DOHH2 (cell line): ENCODE results near the gene ARID4B.

Experiments
- H3F3A ChIP-seq: fragments of 200-600 bp; sonication (generic), shearing (Covaris generic); 2 replicates; pipeline ENCODE4 v1.6.0; 2016; ENCODE audit warnings: antibody characterized with exemption, mild to moderate bottlenecking; ENCODE audit not compliant: control insufficient read depth, insufficient read depth
- H3K27ac ChIP-seq: fragments of 200-600 bp; sonication (generic); 2 replicates; pipeline ENCODE4 v1.5.1; 2014; ENCODE audit warnings: low read depth, mild to moderate bottlenecking, low read length, moderate library complexity
- H3K27me3 ChIP-seq: fragments of 200-600 bp; sonication (generic); 2 replicates; pipeline ENCODE4 v1.6.1; 2014; ENCODE audit warnings: mild to moderate bottlenecking, low read length, mixed read lengths; ENCODE audit not compliant: control insufficient read depth
- H3K36me3 ChIP-seq: fragments of 200-600 bp; sonication (generic); 2 replicates; pipeline ENCODE4 v1.6.1; 2014; ENCODE audit warnings: mild to moderate bottlenecking, low read length, moderate library complexity, mixed read lengths; ENCODE audit not compliant: control insufficient read depth
- H3K4me1 ChIP-seq: fragments of 200-600 bp; sonication (generic); 2 replicates; pipeline ENCODE4 v1.6.1; 2014; ENCODE audit warnings: mild to moderate bottlenecking, low read length, mixed read lengths; ENCODE audit not compliant: control insufficient read depth
- H3K4me2 ChIP-seq: fragments of 200-600 bp; sonication (generic); 2 replicates; pipeline ENCODE4 v1.6.0; 2014; ENCODE audit warnings: mild to moderate bottlenecking, low read length, moderate library complexity
- H3K4me3 ChIP-seq: fragments of 200-600 bp; sonication (generic); 2 replicates; pipeline ENCODE4 v1.5.1; 2014; ENCODE audit warnings: mild to moderate bottlenecking, low read length, mixed read lengths
- H3K79me2 ChIP-seq: fragments of 200-600 bp; sonication (generic); 2 replicates; pipeline ENCODE4 v1.6.1; 2014; ENCODE audit warnings: mild to moderate bottlenecking, low read length, mixed read lengths; ENCODE audit not compliant: control insufficient read depth
- H3K9me2 ChIP-seq: fragments of 200-600 bp; sonication (generic); replicated peaks from 2 replicates; pipeline ENCODE4 v1.6.1; 2014; ENCODE audit warnings: mild to moderate bottlenecking, low read length, mixed read lengths; ENCODE audit not compliant: control insufficient read depth
- H3K9me3 ChIP-seq: fragments of 200-600 bp; sonication (generic); 2 replicates; pipeline ENCODE4 v1.6.1; 2014; ENCODE audit warnings: antibody characterized with exemption, low read length, mixed read lengths; ENCODE audit not compliant: control insufficient read depth, insufficient read depth
- H4K20me1 ChIP-seq: fragments of 200-600 bp; sonication (generic); 2 replicates; pipeline ENCODE4 v1.6.0; 2014; ENCODE audit warnings: low read depth, mild to moderate bottlenecking, antibody characterized with exemption, low read length, moderate library complexity; ENCODE audit not compliant: control insufficient read depth, insufficient read depth
- EZH2phosphoT487 ChIP-seq: fragments of 200-600 bp; sonication (generic); IDR thresholded peaks from 2 replicates; pipeline ENCODE4 v1.6.1; 2017; ENCODE audit warnings: borderline replicate concordance, mild to moderate bottlenecking, antibody characterized with exemption, low read length, moderate library complexity, mixed read lengths
- TF ChIP-seq, protein P1 (sequence below): fragments of 200-600 bp; sonication (generic); IDR thresholded peaks from one replicate; pipeline ENCODE4 v1.5.1; 2014; ENCODE audit warnings: antibody characterized with exemption, mild to moderate bottlenecking, low read depth, low read length; ENCODE audit not compliant: poor library complexity, severe bottlenecking

The ARID4B gene

GRCh38 chr1:235292790-235293189 lies 35.2 kb downstream of the ARID4B start:
- H3K27me3 ChIP-seq: no peaks in the 10 kb centered on the region
- H3K9me2 ChIP-seq: no peaks in the 10 kb centered on the region
- H3K27ac ChIP-seq: no peak overlapping the region
- H3K4me3 ChIP-seq: no peak overlapping the region
- H3K4me1 ChIP-seq: peaks cover 13% of the 10 kb centered on the region
- no peaks in the 10 kb centered on the region for H3K36me3 ChIP-seq
- H3K4me2 ChIP-seq: no peak overlapping the region
- H4K20me1 ChIP-seq: peaks cover 42% of the 10 kb centered on the region
- peaks cover 98% of the 10 kb centered on the region for H3K79me2 ChIP-seq
- H3K9me3 ChIP-seq: no peaks in the 10 kb centered on the region
- H3F3A ChIP-seq: 0 out of 2 replicates have a peak, but pooled peaks cover 11% of the 10 kb centered on the region
- TF ChIP-seq EZH2phosphoT487: no peak
- TF ChIP-seq, protein P1, sequence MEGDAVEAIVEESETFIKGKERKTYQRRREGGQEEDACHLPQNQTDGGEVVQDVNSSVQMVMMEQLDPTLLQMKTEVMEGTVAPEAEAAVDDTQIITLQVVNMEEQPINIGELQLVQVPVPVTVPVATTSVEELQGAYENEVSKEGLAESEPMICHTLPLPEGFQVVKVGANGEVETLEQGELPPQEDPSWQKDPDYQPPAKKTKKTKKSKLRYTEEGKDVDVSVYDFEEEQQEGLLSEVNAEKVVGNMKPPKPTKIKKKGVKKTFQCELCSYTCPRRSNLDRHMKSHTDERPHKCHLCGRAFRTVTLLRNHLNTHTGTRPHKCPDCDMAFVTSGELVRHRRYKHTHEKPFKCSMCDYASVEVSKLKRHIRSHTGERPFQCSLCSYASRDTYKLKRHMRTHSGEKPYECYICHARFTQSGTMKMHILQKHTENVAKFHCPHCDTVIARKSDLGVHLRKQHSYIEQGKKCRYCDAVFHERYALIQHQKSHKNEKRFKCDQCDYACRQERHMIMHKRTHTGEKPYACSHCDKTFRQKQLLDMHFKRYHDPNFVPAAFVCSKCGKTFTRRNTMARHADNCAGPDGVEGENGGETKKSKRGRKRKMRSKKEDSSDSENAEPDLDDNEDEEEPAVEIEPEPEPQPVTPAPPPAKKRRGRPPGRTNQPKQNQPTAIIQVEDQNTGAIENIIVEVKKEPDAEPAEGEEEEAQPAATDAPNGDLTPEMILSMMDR: no peak

DNA sequence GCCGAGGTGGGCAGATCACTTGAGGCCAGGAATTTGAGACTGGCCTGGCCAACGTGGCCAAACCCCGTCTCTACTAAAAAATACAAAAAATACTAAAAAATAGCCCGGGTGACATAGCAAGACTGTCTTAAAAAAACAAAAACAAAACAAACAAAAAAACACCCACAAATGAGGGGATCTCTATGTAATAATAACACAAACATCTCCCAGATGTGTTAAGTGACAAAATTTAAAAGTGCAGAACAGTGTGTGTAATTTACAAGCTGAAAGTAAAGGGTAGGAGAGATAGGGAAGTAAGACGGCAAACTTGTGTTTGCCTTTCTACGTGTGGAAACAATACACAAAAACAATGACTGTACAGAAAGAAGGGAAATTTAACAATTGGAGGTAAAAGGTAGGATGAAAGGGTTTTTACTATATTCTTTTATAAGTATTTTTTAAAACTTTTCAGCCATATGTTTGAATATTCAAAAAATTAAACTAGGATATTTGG lies 36.3 kb downstream of the ARID4B start:
- H4K20me1 ChIP-seq: peaks cover 40% of the 10 kb centered on the region
- no peak overlapping the region for H3K4me2 ChIP-seq
- peaks cover 98% of the 10 kb centered on the region for H3K79me2 ChIP-seq
- H3K27ac ChIP-seq: no peak overlapping the region
- no peaks in the 10 kb centered on the region for H3K9me3 ChIP-seq
- no peaks in the 10 kb centered on the region for H3K36me3 ChIP-seq
- no peaks in the 10 kb centered on the region for H3K27me3 ChIP-seq
- H3F3A ChIP-seq: 0 out of 2 replicates have a peak, but pooled peaks cover 8% of the 10 kb centered on the region
- H3K4me3 ChIP-seq: no peak overlapping the region
- TF ChIP-seq EZH2phosphoT487: no peak
- TF ChIP-seq, protein P1: no peak
- H3K4me1 ChIP-seq: peaks cover 3% of the 10 kb centered on the region; the same call in 1 of the 2 replicates
- no peaks in the 10 kb centered on the region for H3K9me2 ChIP-seq

DNA sequence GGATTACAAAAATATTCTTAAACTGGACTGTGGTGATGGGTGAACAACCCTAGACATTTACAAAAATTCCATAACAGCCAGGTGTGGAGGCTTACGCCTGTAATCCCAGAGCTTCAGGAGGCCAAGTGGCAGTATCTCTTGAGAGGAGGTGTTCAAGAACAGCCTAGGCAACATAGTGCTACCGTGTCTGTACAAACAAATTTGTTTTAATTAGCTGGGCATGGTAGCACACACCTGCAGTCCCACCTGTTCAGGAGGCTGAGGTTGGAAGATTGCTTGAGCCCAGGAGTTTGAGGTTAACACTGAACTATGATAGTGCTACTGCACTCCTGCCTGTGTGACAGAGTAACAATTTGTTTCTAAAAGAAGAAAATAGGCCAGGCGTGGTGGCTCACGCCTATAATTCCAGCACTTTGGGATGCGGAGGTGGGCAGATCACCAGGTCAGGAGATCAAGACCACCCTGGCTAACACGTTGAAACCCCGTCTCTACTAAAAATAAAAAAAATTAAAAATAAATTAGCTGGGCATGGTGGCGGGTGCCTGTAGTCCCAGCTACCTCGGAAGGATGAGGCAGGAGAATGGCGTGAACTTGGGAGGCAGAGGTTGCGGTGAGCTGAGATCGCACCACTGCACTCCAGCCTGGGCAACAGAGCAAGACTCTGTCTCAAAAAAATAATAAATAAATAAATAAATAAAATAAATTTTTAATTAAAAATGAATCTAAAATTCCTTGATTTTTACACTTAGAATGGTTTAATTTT lies 37.1 kb downstream of the ARID4B start:
- H4K20me1 ChIP-seq: peaks cover 43% of the 10 kb centered on the region
- no peak overlapping the region for H3K4me3 ChIP-seq
- no peak overlapping the region for H3K4me2 ChIP-seq
- TF ChIP-seq, protein P1: no peak
- TF ChIP-seq EZH2phosphoT487: no peak
- H3F3A ChIP-seq: 0 out of 2 replicates have a peak, but pooled peaks cover 8% of the 10 kb centered on the region
- no peaks in the 10 kb centered on the region for H3K36me3 ChIP-seq
- no peaks in the 10 kb centered on the region for H3K9me2 ChIP-seq
- H3K79me2 ChIP-seq: peaks cover 98% of the 10 kb centered on the region
- H3K27me3 ChIP-seq: no peaks in the 10 kb centered on the region
- H3K27ac ChIP-seq: no peak overlapping the region
- H3K4me1 ChIP-seq: peaks cover 2% of the 10 kb centered on the region; the same call in 1 of the 2 replicates
- H3K9me3 ChIP-seq: no peaks in the 10 kb centered on the region
